Mesendoderm (in vitro differentiated cells): Measurements from ENCODE around the gene MYH14.

ENCODE experiments used
- DNase-seq: peaks from one replicate; pipeline ENCODE4 v3.0.0; 2013
- H2AK5ac ChIP-seq: 2 replicates; pipeline ENCODE4 v1.6.1; 2013; ENCODE audit warnings: low read length, inconsistent platforms
- H2BK120ac ChIP-seq: 2 replicates; pipeline ENCODE4 v1.6.1; 2013; ENCODE audit warnings: low read depth, mild to moderate bottlenecking, low read length, moderate library complexity, mixed read lengths
- H2BK15ac ChIP-seq: replicated peaks from 2 replicates; pipeline ENCODE4 v1.6.1; 2013; ENCODE audit warnings: low read depth, mild to moderate bottlenecking, moderate library complexity
- H2BK5ac ChIP-seq: 2 replicates; pipeline ENCODE4 v1.6.1; 2013; ENCODE audit warnings: low read length, inconsistent platforms
- H3K18ac ChIP-seq: 2 replicates; pipeline ENCODE4 v1.6.1; 2013; ENCODE audit warnings: mild to moderate bottlenecking, low read length, mixed read lengths
- H3K23ac ChIP-seq: one replicate; pipeline ENCODE4 v1.6.1; 2013; ENCODE audit warnings: low read length
- H3K27ac ChIP-seq: 2 replicates; pipeline ENCODE4 v1.5.1; 2013; ENCODE audit warnings: low read depth, mild to moderate bottlenecking, inconsistent platforms, low read length, moderate library complexity
- H3K27me3 ChIP-seq: 2 replicates; pipeline ENCODE4 v1.6.1; 2013; ENCODE audit warnings: low read length, control low read depth, mild to moderate bottlenecking, inconsistent platforms; ENCODE audit not compliant: insufficient read depth, poor library complexity
- H3K36me3 ChIP-seq: 2 replicates; pipeline ENCODE4 v1.6.1; 2013; ENCODE audit warnings: low read length, inconsistent platforms; ENCODE audit not compliant: control insufficient read depth, insufficient read depth
- H3K4ac ChIP-seq: one replicate; pipeline ENCODE4 v1.6.1; 2013; ENCODE audit warnings: low read depth, mild to moderate bottlenecking, low read length, moderate library complexity
- H3K4me1 ChIP-seq: 2 replicates; pipeline ENCODE4 v1.6.1; 2013; ENCODE audit warnings: low read depth, low read length, inconsistent platforms; ENCODE audit not compliant: control insufficient read depth
- H3K4me2 ChIP-seq: 2 replicates; pipeline ENCODE4 v1.6.1; 2013; ENCODE audit warnings: low read length
- H3K4me3 ChIP-seq: 2 replicates; pipeline ENCODE4 v1.5.1; 2013; ENCODE audit warnings: mild to moderate bottlenecking, low read length
- H3K56ac ChIP-seq: one replicate; pipeline ENCODE4 v1.6.1; 2013; ENCODE audit warnings: low read length
- H3K79me1 ChIP-seq: 2 replicates; pipeline ENCODE4 v1.6.1; 2013; ENCODE audit warnings: low read length, inconsistent platforms
- H3K79me2 ChIP-seq: 2 replicates; pipeline ENCODE4 v1.6.1; 2013; ENCODE audit warnings: mild to moderate bottlenecking, low read length; ENCODE audit not compliant: control insufficient read depth, insufficient read depth
- H3K9ac ChIP-seq: 2 replicates; pipeline ENCODE4 v1.6.1; 2013; ENCODE audit warnings: low read length, inconsistent platforms
- H4K5ac ChIP-seq: one replicate; pipeline ENCODE4 v1.6.1; 2013; ENCODE audit warnings: low read length
- H4K8ac ChIP-seq: one replicate; pipeline ENCODE4 v1.6.1; 2013; ENCODE audit warnings: low read depth, mild to moderate bottlenecking, control low read depth, low read length, moderate library complexity
- WGBS: extraction: QIAGEN DNeasy Blood & Tissue Kit; methylation state at CpG from one replicate; pipeline ENCODE4 v1.1.7; 2013; ENCODE audit warnings: low lambda C conversion rate, missing lambda C conversion rate; ENCODE audit not compliant: insufficient coverage; ENCODE audit errors: extremely low coverage; 5-methylcytosine and 5-hydroxymethylcytosine counted together

The MYH14 gene

GRCh38 chr19:50255115-50255514 is 51.7 kb downstream of the MYH14 start:
- no peak overlapping the region for H2BK5ac ChIP-seq
- no peak for DNase-seq
- H3K56ac ChIP-seq, result no peak overlapping the region
- H3K4me1 ChIP-seq, result no peaks in the 10 kb centered on the region
- H2AK5ac ChIP-seq, result no peak overlapping the region
- H3K4ac ChIP-seq, result no peak overlapping the region
- no peaks in the 10 kb centered on the region for H3K79me2 ChIP-seq
- no peaks in the 10 kb centered on the region for H3K36me3 ChIP-seq
- no CpG with 5 or more reads among the region's 5 CpGs for WGBS
- no peak overlapping the region for H3K4me2 ChIP-seq
- H3K27ac ChIP-seq, result no peak overlapping the region
- H3K79me1 ChIP-seq, result no peaks in the 10 kb centered on the region
- no peak overlapping the region for H3K4me3 ChIP-seq
- H3K27me3 ChIP-seq, result no peaks in the 10 kb centered on the region
- no peak overlapping the region for H4K5ac ChIP-seq
- no peak overlapping the region for H2BK120ac ChIP-seq
- H2BK15ac ChIP-seq, result no peak overlapping the region
- H4K8ac ChIP-seq, result no peak overlapping the region
- H3K18ac ChIP-seq, result no peak overlapping the region
- H3K9ac ChIP-seq, result no peak overlapping the region
- no peak overlapping the region for H3K23ac ChIP-seq

- no peak overlapping the region for H3K18ac ChIP-seq
- no peak overlapping the region for H3K4ac ChIP-seq
- no peak overlapping the region for H3K4me3 ChIP-seq
- H3K27me3 ChIP-seq, result no peaks in the 10 kb centered on the region
- no peak overlapping the region for H2BK5ac ChIP-seq
- H3K9ac ChIP-seq, result no peak overlapping the region
- no peaks in the 10 kb centered on the region for H3K36me3 ChIP-seq
- no peak overlapping the region for H2AK5ac ChIP-seq
- WGBS, result no CpG with 5 or more reads among the region's 10 CpGs
- DNase-seq, result no peak
- no peaks in the 10 kb centered on the region for H3K4me1 ChIP-seq
- H4K8ac ChIP-seq, result no peak overlapping the region
- H2BK120ac ChIP-seq, result no peak overlapping the region
- no peaks in the 10 kb centered on the region for H3K79me2 ChIP-seq
- H3K27ac ChIP-seq, result no peak overlapping the region
- no peak overlapping the region for H3K56ac ChIP-seq
- no peak overlapping the region for H3K23ac ChIP-seq
- H3K4me2 ChIP-seq, result no peak overlapping the region
- no peak overlapping the region for H4K5ac ChIP-seq
- no peaks in the 10 kb centered on the region for H3K79me1 ChIP-seq
- no peak overlapping the region for H2BK15ac ChIP-seq
Observed at GRCh38 chr19:50257141-50257540, 53.7 kb downstream of the MYH14 start.

- no CpG with 5 or more reads among the region's 25 CpGs for WGBS
- no peaks in the 10 kb centered on the region for H3K36me3 ChIP-seq
- no peaks in the 10 kb centered on the region for H3K79me1 ChIP-seq
- no peak overlapping the region for H3K9ac ChIP-seq
- H3K27ac ChIP-seq, result no peak overlapping the region
- no peak overlapping the region for H3K56ac ChIP-seq
- H3K27me3 ChIP-seq, result no peaks in the 10 kb centered on the region
- no peak overlapping the region for H4K8ac ChIP-seq
- no peak overlapping the region for H2AK5ac ChIP-seq
- no peak overlapping the region for H3K4me2 ChIP-seq
- H3K4me3 ChIP-seq, result no peak overlapping the region
- no peaks in the 10 kb centered on the region for H3K4me1 ChIP-seq
- no peak overlapping the region for H3K23ac ChIP-seq
- no peak overlapping the region for H3K18ac ChIP-seq
- H2BK120ac ChIP-seq, result no peak overlapping the region
- H4K5ac ChIP-seq, result no peak overlapping the region
- H2BK5ac ChIP-seq, result no peak overlapping the region
- peak; percentile 60 for DNase-seq
- no peak overlapping the region for H2BK15ac ChIP-seq
- no peaks in the 10 kb centered on the region for H3K79me2 ChIP-seq
- no peak overlapping the region for H3K4ac ChIP-seq
Observed at GRCh38 chr19:50258918-50259372, 55.5 kb downstream of the MYH14 start.

GRCh38 chr19:50261446-50261970 is 58.1 kb downstream of the MYH14 start:
- H3K23ac ChIP-seq, result no peak overlapping the region
- H4K8ac ChIP-seq, result no peak overlapping the region
- no peak for DNase-seq
- no peak overlapping the region for H3K18ac ChIP-seq
- no peak overlapping the region for H3K4me2 ChIP-seq
- no peak overlapping the region for H4K5ac ChIP-seq
- no peak overlapping the region for H3K27ac ChIP-seq
- H3K4me1 ChIP-seq, result no peaks in the 10 kb centered on the region
- H3K36me3 ChIP-seq, result no peaks in the 10 kb centered on the region
- H3K9ac ChIP-seq, result no peak overlapping the region
- WGBS, result no CpG with 5 or more reads among the region's 16 CpGs
- no peak overlapping the region for H2BK5ac ChIP-seq
- H2BK120ac ChIP-seq, result no peak overlapping the region
- no peaks in the 10 kb centered on the region for H3K27me3 ChIP-seq
- no peak overlapping the region for H2AK5ac ChIP-seq
- no peak overlapping the region for H2BK15ac ChIP-seq
- H3K79me2 ChIP-seq, result no peaks in the 10 kb centered on the region
- no peak overlapping the region for H3K4me3 ChIP-seq
- no peaks in the 10 kb centered on the region for H3K79me1 ChIP-seq
- H3K4ac ChIP-seq, result no peak overlapping the region
- no peak overlapping the region for H3K56ac ChIP-seq

GRCh38 chr19:50263176-50263575 is 59.8 kb downstream of the MYH14 start:
- Histone ChIP-seq H3K4me3 (no peak overlapping the region), H3K27me3 (no peaks in the 10 kb centered on the region), H3K23ac (no peak overlapping the region), H3K36me3 (no peaks in the 10 kb centered on the region), H2BK15ac (no peak overlapping the region), H3K56ac (no peak overlapping the region), H3K4me2 (no peak overlapping the region), H3K9ac (no peak overlapping the region), H3K18ac (no peak overlapping the region), H3K4ac (no peak overlapping the region), H3K79me2 (no peaks in the 10 kb centered on the region), H3K79me1 (no peaks in the 10 kb centered on the region), H2AK5ac (no peak overlapping the region), H2BK5ac (no peak overlapping the region), H4K5ac (no peak overlapping the region), H3K27ac (no peak overlapping the region), H4K8ac (no peak overlapping the region), H2BK120ac (no peak overlapping the region), H3K4me1 (no peaks in the 10 kb centered on the region)
- DNase-seq, result no peak
- WGBS, result no CpG with 5 or more reads among the region's 8 CpGs

- WGBS, result no CpG with 5 or more reads among the region's 8 CpGs
- Histone ChIP-seq H4K5ac (no peak overlapping the region), H2BK120ac (no peak overlapping the region), H3K18ac (no peak overlapping the region), H3K4me3 (no peak overlapping the region), H3K23ac (no peak overlapping the region), H2BK5ac (no peak overlapping the region), H3K79me2 (no peaks in the 10 kb centered on the region), H3K36me3 (no peaks in the 10 kb centered on the region), H3K27me3 (no peaks in the 10 kb centered on the region), H3K4ac (no peak overlapping the region), H3K4me1 (no peaks in the 10 kb centered on the region), H2AK5ac (no peak overlapping the region), H3K27ac (no peak overlapping the region), H3K4me2 (no peak overlapping the region), H3K9ac (no peak overlapping the region), H3K56ac (no peak overlapping the region), H2BK15ac (no peak overlapping the region), H3K79me1 (no peaks in the 10 kb centered on the region), H4K8ac (no peak overlapping the region)
- peak; percentile 67 for DNase-seq
Observed at GRCh38 chr19:50264483-50265186, 61.2 kb downstream of the MYH14 start.
